ENCODE measurements around the gene AUTS2.

The AUTS2 gene

DNA sequence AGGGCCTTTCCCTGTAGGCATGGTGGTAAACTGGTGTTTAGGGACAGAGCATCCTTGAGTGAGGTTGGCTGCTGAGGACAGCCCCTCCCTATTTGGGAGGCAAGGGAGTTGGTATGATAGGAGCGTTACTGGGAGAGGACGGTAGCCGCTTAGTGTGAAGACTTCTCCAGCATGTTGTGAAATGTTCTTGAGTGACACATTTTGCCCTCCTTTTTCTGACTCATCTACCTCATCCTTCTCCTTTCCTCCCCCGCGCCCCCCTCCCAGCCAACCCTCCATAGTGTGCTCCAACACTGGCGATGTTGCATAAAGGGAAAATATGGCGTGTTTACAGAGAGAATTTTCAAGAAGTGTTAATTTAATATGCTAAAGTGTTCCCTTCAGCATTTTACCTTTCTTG is 888.7 kb downstream of the AUTS2 start:
- DNase-seq: no peak

DNA sequence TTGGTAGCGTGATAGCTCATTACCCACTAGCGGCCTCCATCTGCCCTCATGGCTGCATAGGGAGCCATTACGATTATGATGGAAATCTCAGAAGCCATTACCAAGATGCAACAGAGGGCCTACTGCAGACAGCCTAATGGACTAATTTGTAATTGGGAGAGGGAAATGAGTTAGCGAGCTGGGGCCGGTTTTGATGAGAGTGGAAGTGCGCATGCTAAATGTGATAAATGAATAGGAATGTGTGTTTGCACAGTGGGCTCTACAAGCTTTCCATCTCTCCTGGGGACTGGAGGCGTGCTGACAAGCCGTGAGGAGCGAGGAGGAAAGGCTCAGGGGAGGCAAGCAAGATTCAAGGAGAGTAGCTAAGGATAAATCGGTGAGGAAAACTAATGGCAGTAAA is 889.2 kb downstream of the AUTS2 start:
- DNase-seq: no peak

DNA sequence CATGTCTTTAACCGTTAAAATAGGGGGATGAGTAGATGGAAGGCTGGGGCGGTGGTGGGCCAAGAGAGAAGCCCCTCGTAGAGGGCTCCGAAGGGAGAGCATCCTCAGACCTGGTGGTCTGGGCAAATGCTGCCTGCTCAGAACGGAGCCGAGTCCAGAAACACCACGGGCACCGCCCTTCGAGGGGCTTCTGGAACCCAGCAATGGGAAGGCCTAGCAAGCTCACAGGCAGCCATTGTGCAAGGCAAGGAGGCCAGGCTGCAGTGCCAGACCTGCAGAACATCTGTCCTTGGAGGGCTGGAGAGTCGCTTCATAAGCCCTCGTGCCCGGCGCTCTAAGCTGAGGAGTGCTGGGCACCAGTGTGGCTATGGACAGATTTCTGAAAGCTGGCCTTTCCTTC is 889.6 kb downstream of the AUTS2 start:
- DNase-seq: no peak

DNA sequence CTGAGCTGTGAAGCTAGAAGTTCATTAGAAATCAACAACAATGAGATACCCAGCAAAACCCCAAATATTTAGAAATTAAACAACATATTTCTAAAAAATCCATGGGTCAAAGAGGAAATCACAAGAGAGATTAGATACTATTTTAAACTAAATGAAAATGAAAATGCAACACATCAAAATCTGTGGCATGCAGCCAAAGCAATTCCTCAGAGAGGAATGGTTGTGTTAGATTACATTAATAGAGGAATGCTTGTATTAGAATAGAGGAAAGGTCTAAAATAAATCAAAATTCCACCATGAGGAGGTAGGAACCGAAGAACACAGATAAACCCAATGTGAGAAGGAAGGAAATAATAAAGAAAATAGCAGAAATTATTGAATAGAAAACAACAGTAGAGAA is 891.5 kb downstream of the AUTS2 start:
- DNase-seq: no peak

DNA sequence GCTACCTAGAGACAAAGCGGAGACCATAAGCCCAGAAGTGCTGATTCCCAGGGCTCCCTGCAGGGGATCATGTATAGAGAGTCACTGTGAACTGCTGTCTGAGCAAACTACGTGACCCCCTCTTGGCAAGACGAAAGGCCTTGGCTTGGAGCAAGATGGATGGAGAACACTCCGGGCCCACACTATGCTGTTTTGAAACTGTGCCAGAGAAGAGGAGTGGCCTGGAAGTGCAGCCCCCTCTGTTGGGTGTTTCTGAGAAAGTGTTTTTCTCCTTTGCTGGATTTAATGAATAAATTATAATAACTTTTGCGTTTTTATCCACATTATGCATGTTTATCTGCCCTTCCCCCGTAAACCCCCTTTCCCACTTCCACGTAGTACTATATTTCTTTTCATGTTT is 894.4 kb downstream of the AUTS2 start:
- no peak for DNase-seq

DNA sequence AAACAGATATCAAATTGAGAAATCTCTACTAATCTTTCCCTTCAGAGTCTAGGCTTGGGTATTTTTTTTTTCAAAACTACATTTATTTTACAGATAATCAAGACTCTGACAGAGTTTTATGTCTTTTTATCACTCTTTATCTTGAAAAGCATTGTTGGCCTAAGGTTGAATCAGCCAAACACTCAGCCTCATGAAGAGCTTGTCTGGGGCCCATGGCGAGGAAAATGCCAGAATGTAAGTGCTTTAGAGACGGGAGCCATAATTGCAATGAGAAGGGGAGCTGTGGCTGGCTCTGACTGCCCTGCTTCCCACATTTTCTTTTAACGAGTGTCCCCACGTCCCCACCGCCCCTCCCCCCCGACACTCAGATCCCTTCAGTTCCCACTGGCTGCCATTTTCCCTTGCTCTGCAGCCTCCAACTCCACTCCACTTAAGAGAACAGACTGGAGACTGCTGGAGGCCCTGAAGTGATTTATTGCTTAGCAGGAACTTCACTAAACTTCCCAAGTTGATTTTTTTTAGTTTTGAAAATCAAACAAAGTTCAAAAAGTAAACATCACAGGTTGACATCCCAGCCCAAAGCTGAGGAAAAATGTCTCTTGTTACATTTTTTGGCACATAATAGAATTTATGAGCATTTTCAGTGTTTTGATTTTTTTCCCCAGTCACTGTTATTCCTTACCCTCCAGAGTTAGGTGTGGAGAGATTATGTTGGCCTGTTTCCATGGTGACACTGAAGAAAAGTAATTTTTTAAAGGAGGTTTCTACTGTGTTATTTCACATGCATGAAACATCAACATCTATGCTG is 896.2 kb downstream of the AUTS2 start:
- DNase-seq: no peak

DNA sequence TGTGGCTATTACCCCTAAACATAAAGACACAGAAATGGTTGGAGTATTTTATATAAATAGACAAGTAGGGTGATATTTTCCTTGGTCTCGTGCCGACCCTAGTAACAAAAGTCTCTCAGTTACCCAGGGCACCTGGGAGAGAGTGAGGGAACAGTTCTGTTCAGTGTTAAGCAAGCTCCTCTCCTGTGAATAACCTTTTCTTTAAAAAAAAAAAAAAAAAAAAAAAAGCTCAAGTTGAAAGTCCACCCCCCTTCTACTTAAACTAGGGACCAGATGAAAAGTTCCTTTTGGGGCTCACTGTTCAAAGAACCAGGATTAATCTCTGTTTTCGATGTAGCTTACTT is 896.7 kb downstream of the AUTS2 start:
- no peak for DNase-seq

DNA sequence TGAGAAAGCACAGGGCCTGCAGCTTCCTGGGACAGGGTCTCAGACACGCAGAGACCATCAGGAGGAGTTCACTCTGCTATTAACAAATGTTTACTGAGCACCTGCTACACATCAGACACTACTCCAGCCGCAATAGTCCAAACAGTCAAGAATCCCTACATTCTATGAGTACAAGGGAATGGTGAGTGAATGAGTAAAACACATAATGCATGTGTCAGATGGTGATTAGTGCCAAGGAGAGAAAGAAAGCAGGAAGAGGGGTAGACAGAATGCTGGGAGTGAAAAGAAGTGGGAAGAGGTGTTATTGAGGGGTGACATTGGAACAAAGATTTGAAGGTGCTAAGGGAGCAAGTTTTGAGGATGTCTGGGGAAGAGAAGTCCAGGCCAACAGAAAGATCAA is 899.5 kb downstream of the AUTS2 start:
- DNase-seq: no peak

DNA sequence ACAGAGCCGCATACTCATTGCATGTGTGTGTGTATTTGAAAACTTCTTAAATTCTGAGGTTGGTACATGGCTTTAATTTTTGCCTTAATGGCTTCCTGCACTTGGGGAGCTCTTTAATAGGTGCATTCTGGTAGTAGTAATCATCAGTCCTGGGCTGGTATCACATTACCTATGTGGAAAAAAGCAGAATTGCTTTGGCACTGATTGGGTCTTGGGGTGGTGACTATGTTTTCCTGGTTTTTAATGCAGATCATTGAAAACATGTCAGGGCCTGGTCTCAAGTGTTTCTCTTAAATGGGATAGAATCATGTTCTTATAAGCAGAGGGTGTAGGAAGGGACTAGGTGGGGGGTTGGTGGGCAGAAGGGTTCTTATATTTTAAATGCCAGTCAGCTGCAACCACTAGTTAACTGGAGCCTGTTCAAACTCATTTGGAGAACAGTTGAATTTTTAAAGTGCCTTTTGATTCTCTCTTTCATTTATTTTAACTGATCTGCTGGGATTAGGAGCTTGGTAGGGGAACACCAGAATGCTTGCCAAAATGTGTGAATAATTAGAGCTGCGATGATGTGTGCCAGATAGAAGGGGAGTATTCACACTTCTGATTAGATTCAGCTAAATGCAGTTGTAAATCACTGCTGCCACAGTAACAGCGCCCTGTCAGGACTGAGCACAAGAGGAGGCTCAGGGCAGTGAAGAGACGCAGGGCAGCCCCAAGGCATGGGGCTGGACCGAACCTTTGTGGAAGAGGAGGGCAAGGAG is 900.1 kb downstream of the AUTS2 start:
- peak in 3 of 51 donors; percentile 2 to 15 (median 4) for DNase-seq

DNA sequence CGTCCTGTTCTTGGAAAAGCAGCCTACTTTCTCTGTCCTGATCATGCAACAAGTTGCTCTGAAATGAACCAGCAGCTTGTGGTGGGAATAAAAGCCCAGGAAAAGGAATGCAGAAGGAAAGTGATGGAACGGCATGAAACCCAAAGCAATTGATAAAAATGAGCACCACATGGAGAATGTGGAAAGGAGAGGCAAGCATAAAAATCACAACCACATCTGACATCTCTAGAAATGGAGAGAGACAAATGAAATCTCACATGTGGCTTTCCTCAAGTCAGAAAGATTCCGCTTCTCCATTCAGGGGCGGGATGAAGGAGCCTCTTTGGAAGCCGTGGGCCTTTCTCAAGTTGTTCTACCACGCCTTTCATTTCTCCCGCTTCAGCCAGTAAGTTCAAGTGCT is 902.0 kb downstream of the AUTS2 start:
- DNase-seq: no peak

DNA sequence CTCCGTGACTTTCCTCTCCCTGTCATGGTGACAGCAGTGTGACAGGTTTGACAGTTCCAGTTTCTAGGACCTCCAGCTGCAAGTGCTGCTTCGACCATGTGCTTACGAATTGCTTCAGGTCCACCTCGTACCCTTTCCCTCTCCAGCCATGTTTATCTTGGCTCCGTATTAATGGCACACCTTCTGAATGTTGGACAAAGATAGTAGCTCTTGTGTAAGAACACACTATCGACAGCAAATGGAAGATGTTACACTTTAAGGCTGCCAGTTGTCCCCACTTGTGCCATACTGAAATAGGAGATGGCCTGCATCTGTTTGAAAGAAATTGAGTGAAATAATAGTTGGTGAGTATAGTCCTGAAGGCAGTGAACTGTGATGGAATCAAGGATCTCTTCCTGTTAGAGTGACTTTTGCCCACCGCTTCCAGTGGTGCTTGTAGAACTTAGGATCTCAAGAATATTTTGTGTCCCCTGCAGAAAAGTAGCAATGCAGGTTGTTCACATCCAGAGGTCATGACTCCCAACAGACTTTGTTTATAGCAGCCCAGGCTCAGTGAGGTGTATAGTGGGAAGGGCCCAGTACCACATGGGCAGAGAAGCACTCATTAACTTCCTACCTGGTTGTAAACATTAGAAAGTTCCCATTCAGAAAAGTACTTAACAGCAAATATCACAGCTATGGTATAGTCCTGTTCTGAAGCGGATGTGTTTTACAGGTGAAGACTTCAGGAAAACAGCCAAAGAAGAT is 904.0 kb downstream of the AUTS2 start:
- no peak for DNase-seq

DNA sequence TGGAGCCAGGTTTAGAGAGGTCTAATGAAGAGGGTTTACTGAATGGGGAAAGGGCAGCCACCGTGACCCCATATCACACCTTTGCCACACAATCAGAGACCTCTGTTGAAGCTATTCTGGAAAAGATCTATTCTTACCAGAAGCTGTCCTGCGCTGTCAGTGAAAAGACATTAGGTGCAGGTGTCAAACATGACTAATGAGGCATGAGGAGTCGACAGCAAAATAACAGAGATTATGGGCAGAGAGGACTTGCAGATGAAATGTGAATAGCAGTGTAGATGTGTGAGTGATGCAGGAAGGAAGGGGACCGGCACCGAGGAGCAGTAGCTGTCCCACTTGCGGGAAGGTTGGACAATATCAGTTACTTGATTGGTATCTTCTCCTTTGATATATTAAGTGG is 906.0 kb downstream of the AUTS2 start:
- DNase-seq: no peak

DNA sequence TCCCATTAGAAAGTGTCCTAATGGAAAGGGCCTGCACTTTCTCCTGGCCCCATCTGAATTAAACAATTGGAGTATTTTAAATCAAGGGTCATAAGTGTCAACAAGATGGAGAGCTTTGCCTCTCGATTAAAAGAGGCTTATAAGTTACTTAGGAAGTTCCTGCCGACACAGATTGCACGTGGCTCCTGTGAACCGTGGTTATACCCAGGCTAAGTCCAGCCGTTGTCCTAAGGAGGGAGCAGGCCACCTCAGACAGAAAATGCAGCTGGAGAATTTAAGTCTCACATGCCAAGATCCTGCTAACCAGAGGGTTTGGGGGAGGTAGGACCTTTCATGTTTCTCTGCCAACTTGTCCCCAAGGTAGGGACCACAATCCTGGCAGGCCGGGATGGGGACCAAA is 907.2 kb downstream of the AUTS2 start:
- DNase-seq: no peak

DNA sequence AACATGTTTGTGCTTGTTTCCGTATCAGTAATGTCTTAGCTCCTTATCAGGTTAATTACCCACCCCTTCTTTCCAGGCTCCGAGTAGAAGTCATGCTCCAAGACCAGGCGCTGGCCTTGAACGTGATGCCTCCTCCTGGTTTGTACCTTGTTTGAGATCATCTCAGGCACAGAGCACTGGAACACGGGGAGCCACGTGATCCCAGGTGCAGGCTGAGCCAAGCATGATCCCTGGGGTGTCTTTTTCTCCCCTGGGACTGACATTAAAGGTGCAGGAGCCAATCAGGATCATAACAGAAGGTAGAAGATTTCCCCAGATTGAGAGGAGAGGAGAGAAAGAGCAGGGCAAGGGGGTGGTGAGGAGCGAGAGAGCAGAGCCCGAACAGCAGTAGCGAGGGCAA is 907.6 kb downstream of the AUTS2 start:
- no peak for DNase-seq

DNA sequence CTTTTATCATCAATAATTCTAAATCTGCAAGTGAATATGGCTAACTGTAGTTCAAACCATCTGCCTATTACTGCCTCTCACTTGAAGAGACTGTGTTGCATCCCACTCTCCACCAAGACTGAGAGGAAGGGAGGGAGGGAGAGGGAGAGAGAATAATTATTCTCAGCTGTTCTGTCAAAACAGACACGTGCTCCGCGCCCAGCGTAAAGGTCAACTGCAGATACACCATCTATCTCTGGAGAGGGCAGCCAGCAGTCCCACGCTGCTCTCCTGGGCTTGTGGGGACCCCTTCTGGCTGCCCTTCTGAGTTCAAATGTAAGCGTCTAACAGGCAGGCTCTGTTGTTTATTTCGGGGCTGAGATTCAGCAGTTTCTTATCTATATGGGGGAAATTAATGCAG is 908.2 kb downstream of the AUTS2 start:
- DNase-seq: no peak

DNA sequence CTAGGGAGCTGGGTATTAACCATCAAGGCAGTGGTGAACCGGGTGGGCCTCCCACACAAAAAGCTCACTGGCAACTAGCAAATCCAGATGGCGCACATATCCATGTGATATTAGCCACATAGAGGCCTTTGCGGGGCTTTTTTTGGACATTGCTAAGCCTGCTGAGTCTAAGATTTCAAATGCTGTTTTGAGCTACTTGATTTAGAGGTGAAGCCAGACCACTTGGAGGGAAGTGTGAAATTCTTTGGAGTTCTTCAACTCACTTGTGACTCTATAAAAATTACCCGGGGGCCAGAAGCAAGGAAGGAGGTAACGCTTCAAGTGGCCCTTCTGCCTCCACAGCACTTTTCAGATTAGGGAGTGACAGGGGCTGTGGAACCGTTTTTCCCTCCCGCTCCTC is 913.9 kb downstream of the AUTS2 start:
- DNase-seq: no peak

DNA sequence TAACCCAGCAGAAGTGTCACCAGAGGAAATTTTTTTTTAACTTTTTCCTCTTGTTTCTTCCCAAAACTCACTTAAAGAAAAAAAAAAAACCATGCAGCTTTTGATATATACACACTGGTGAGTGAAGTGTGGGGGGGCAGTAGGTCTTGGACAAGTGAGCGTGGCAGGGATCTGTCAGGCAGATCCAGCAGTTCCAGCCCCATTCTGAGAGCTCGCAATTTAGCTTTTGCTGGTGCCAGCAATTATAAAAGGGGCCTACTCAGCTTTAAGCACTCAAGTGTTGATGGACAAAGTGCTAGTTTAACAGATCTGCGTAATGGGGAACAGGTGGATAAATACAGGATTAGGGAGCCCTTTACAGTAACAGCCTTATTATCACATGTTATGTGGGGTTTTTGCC is 914.5 kb downstream of the AUTS2 start:
- no peak for DNase-seq

DNA sequence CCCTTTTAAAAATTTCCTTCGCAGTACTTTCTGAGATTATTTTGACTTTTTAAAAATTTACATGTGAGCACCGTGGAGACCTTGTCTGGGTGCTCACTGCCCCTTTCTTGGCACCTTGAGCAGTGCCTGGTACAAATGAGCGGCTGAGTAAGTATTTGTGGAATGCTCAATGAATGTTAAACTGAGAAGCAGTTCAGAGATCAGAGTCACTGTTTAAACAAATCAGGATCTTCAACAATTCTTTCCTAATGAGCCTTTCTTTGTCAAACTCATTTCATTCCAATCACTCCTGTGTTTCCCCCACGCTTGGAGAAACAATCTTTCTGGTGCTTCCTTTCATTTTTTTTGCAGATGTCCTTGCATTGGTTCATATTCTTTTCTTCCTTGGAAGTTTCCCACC is 922.3 kb downstream of the AUTS2 start:
- DNase-seq: no peak

DNA sequence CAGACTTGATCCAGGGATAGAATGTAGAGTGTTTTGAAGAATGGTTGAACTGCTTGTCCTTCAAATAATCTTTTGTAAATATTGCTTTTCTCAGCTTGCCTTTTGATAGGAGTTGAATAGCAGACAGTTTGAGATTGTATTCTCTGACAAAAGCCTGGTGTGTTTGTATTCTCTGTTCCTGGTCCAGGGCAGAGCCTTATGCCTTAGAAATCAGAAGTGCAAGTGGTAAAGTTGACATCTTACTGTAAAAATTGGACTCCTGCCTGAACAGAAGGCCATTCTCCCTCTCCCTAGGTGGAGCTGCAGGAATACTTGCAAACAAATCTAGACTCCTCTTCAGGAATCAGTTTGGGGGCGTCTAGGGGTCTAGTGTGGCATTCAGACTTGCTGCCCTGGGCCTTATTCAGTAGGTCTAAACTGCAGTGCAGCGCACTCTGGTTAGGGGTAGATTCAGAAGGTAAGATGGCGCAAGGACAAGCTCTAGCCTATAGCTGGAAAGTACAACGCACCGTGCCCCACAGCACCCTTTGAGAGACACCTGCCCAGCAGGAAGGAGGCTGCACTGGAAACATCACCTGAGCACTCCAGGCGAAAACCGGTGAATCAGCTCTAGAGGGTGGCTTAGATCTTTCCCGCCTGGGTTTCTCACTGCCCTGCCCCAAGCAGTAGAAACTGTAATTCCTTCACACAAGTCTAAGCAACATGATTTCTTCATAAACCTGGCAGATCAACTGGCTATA is 925.1 kb downstream of the AUTS2 start:
- DNase-seq: no peak

DNA sequence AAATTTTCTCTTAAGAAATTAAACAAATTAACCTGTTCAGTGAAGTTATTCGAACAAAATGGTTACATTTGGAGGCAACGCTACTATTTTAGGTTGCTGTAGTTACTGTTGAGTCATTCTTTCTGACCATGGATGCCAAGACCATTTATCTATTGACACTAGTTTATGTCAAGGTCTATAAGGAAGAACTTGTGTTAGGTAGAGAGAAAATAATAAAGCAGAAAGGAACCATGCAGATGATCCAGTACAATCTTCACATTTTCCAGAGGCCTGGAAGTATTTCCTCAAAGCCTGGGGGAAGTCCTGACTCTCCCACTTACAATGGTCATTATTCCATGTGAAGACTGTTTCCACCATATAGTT is 925.7 kb downstream of the AUTS2 start:
- DNase-seq: no peak

DNA sequence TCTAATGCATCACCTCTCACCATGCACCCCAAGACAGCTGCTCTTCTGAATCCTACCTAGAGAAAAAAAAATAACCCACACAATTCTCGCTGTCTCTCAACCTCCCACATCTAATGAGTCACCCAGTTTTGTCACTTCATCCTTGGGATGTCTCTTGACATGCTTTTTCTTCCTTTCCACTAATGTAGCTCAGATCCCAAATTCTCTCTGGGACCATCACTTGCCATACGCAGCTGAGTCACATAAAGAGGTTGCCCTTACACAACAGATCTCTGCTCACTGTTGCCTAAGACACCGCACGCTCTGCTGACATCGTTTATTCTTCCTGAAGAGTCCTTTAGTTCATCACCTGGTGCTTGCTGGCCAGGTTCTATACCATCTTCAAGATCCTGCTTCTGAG is 927.7 kb downstream of the AUTS2 start:
- DNase-seq: peak in 2 of 51 donors; percentile 35 to 48

DNA sequence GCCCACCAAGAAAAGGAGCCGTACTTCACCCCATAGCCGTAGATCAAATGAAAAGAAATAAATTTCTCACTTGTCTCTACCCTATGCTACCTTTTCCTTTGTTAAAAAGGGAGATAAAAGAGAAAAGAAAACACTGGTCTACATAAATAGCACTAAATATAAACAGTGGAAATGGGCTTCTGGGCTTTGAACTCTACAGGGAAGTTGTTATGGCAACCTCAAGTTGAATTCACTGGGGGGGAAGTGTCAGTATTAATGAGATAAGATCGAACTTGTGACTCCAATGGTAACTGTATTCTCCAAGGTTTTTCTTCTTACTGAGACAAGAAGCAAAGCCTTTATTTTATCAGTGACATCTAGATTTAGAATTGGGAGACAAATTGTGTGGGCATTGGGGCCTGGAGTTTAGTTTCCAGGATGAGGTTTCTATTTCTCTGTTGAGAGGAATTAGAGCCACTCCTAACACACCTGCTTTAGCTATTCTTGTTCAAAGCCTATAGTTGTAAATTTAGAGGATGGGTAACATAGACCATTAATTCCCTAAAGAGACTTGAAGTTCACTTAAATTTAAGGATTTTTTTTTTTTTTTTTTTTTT is 929.3 kb downstream of the AUTS2 start:
- DNase-seq: no peak

Data from hypothalamus (tissue), 51 donors.